PC-3 (cell line): ENCODE data around the gene TOM1L2. TPM values are rescaled to one million over a fixed set of nuclear protein-coding genes. Genes with fewer than 3 reads are reported as not detected.

Experiments
- ATAC-seq: fragments of 200-7000 bp; cut with Tn5 transposase; 2 replicates; pipeline ENCODE4 v1.9.1; 2020; ENCODE audit warnings: mild to moderate bottlenecking, moderate library complexity
- BruUV-seq: library from RNA; stranded (reverse); fragments of 400-500 nt; replicated peaks from 2 replicates; lab custom pipeline; 2021; lab: Mats Ljungman, UMichigan
- CTCF ChIA-PET: fragments of 300-600 bp; sonication (Branson Sonifier 250); formaldehyde crosslinking; loops from one replicate; lab custom pipeline; 2022; ENCODE audit warnings: antibody characterized with exemption; lab: Charles Lee
- POLR2A ChIA-PET: fragments of 300-600 bp; sonication (Branson Sonifier 250); formaldehyde crosslinking; loops from one replicate; lab custom pipeline; 2022; ENCODE audit warnings: antibody characterized with exemption; ENCODE audit not compliant: unreplicated experiment; lab: Charles Lee
- DNase-seq: peaks from one replicate; pipeline ENCODE4 v3.0.0-alpha.2; 2015
- H2AFZ ChIP-seq: fragments of 300-600 bp; sonication (generic); 2 replicates; pipeline ENCODE4 v1.6.0; 2016; ENCODE audit warnings: antibody characterized with exemption, low read length
- H3F3A ChIP-seq: fragments of 300-600 bp; sonication (generic); one replicate; pipeline ENCODE4 v1.6.0; 2017; ENCODE audit warnings: antibody characterized with exemption, low read length, control low read depth, mild to moderate bottlenecking; ENCODE audit not compliant: unreplicated experiment
- H3K27ac ChIP-seq: fragments of 300-600 bp; sonication (generic); 2 replicates; pipeline ENCODE4 v1.5.1; 2016; ENCODE audit warnings: mild to moderate bottlenecking, low read length
- H3K27me3 ChIP-seq: fragments of 300-600 bp; sonication (generic); 2 replicates; pipeline ENCODE4 v1.6.1; 2016; ENCODE audit warnings: low read length, mixed read lengths
- H3K36me3 ChIP-seq: fragments of 300-600 bp; sonication (generic); 2 replicates; pipeline ENCODE4 v1.6.1; 2016; ENCODE audit warnings: low read depth, mixed run types, low read length, mixed read lengths
- H3K4me1 ChIP-seq: fragments of 300-600 bp; sonication (generic); 2 replicates; pipeline ENCODE4 v1.5.1; 2016; ENCODE audit warnings: low read length; ENCODE audit not compliant: insufficient read depth
- H3K4me2 ChIP-seq: fragments of 300-600 bp; sonication (generic); 2 replicates; pipeline ENCODE4 v1.6.0; 2016; ENCODE audit warnings: low read length
- H3K4me3 ChIP-seq: fragments of 300-600 bp; sonication (generic); 2 replicates; pipeline ENCODE4 v1.5.1; 2016; ENCODE audit warnings: mild to moderate bottlenecking, low read length, mixed read lengths
- H3K79me2 ChIP-seq: fragments of 300-600 bp; sonication (generic); 2 replicates; pipeline ENCODE4 v1.6.1; 2017; ENCODE audit warnings: low read length, mixed read lengths
- H3K9ac ChIP-seq: fragments of 300-600 bp; sonication (generic); 2 replicates; pipeline ENCODE4 v1.6.0; 2016; ENCODE audit warnings: mild to moderate bottlenecking, low read length
- H3K9me2 ChIP-seq: fragments of 300-600 bp; sonication (generic); replicated peaks from 2 replicates; pipeline ENCODE4 v1.6.1; 2016; ENCODE audit warnings: mixed run types, low read length, mixed read lengths
- H3K9me3 ChIP-seq: fragments of 300-600 bp; sonication (generic); 2 replicates; pipeline ENCODE4 v1.6.1; 2016; ENCODE audit warnings: low read length, mixed read lengths
- H4K20me1 ChIP-seq: fragments of 300-600 bp; sonication (generic); 2 replicates; pipeline ENCODE4 v1.6.1; 2016; ENCODE audit warnings: low read length, mixed read lengths
- EZH2 ChIP-seq: fragments of 300-600 bp; sonication (generic); IDR thresholded peaks from one replicate; pipeline ENCODE4 v1.6.1; 2017; ENCODE audit warnings: antibody characterized with exemption, mild to moderate bottlenecking, low read length; ENCODE audit not compliant: unreplicated experiment
- EZH2phosphoT487 ChIP-seq: fragments of 300-600 bp; sonication (generic); IDR thresholded peaks from 2 replicates; pipeline ENCODE4 v1.6.1; 2018; ENCODE audit warnings: mild to moderate bottlenecking, antibody characterized with exemption, low read length, borderline replicate concordance
- intact Hi-C: fragments of 100-400 bp; cut with micrococcal nuclease; formaldehyde crosslinking; loops from 2 replicates; pipeline ENCODE4 v1.9.0; 2023
- total RNA-seq: library from RNA; depleted of rRNA; stranded (reverse); fragments of >200 nt; gene quantifications from 2 replicates; pipeline ENCODE4 v1.2.3, GENCODE V29; 2014
- TF ChIP-seq, protein P1 (sequence below): fragments of 300-600 bp; sonication (generic); conservative IDR thresholded peaks from 2 replicates; pipeline ENCODE4 v1.5.1; 2017; ENCODE audit warnings: antibody characterized with exemption, low read depth, mild to moderate bottlenecking, low read length

The TOM1L2 gene
- total RNA-seq, 1 experiment from 2014 or later: 53.3 TPM

DNA sequence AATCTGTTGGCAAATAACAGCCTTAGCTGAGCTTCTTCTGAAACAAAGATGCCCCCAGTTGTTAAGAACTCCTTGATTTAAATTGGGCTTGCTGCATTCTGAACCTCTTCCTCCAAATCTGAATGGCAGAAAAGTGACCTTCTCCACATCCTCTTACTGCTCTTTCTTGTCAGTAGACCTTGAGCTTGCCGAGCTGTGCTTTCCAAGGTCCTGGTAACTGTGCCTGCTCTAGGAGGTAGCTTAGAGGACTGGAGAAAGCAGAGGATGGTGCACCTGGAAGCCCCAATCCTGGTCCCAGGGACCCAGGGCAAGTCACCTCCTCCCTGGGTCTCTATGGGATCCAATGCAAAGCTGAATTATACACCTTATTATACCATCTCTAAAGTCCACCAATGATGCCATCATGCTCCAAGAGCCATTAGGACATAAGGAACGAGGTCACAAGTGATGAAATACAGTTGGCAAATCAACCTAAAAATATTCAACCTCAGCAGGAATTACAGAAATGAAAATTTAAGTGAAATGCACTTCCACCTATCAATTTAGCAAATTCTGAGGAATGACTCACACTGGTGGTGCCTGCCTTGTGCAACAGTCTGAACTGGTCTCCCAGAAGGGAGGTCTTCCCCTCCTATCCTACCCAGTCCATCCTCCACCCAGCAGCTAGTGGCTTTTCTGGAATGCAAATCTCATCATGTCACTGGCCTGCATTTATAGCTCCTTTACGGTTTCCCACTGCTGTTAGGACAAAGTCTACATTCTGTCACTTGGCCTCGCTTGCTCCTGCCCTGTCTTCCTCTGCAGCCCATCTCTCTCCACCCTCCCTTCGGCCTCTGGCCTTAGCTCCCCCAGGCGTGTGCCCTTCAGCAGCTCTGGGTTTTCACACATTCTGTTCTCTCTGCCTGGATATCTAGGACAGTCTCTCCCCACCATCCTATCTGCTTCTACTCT, 36.6 kb downstream of the TOM1L2 start:
- Histone ChIP-seq H3K27ac (peak overlapping the region; percentile 12), H3K79me2 (peaks cover 90% of the 10 kb centered on the region), H4K20me1 (no peaks in the 10 kb centered on the region), H3K27me3 (no peaks in the 10 kb centered on the region), H2AFZ (no peak overlapping the region), H3K4me2 (peak overlapping the region; percentile 56), H3K36me3 (no peaks in the 10 kb centered on the region), H3K4me3 (no peak overlapping the region), H3K4me1 (peaks cover 42% of the 10 kb centered on the region), H3K9ac (no peak overlapping the region), H3K9me2 (no peaks in the 10 kb centered on the region), H3F3A (no peaks in the 10 kb centered on the region), H3K9me3 (no peaks in the 10 kb centered on the region)
- TF ChIP-seq EZH2: no peak
- no peak for TF ChIP-seq EZH2phosphoT487
- TF ChIP-seq, protein P1, sequence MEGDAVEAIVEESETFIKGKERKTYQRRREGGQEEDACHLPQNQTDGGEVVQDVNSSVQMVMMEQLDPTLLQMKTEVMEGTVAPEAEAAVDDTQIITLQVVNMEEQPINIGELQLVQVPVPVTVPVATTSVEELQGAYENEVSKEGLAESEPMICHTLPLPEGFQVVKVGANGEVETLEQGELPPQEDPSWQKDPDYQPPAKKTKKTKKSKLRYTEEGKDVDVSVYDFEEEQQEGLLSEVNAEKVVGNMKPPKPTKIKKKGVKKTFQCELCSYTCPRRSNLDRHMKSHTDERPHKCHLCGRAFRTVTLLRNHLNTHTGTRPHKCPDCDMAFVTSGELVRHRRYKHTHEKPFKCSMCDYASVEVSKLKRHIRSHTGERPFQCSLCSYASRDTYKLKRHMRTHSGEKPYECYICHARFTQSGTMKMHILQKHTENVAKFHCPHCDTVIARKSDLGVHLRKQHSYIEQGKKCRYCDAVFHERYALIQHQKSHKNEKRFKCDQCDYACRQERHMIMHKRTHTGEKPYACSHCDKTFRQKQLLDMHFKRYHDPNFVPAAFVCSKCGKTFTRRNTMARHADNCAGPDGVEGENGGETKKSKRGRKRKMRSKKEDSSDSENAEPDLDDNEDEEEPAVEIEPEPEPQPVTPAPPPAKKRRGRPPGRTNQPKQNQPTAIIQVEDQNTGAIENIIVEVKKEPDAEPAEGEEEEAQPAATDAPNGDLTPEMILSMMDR: no peak
- CTCF ChIA-PET: interaction anchor here (1.2 kb wide), 1 partner anchor 16 kb away, joined by 10 read pairs; no protein-coding TSS in a partner anchor
- intact Hi-C loops: no loop called here
- POLR2A ChIA-PET: interaction anchor here (0.6 kb wide), 1 partner anchor 37 kb away, joined by 3 read pairs; the partner anchor contains the start of genes DRC3 and TOM1L2
- DNase-seq (peak; percentile 86), ATAC-seq (peak; percentile 70)
- no TSS peak for BruUV-seq

DNA sequence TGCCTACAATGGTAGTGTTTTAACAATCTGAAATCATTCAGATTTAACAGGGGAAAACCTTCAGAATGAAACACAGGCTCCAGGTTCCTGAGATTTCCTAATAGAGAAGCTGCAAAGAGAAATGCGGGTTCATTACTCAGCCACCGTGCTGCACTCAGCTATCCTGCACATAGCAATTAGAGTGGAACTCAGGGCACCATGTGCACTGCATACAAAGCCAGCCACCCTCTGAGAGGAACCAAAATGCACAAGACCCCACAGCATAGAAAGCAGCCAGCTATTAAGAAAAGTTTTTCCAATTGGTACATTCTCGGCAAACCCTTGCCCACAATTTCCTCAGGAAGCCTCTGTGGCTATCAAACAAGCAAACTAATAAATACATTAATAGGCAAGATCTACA, 37.4 kb downstream of the TOM1L2 start:
- Histone ChIP-seq H3K79me2 (peaks cover 91% of the 10 kb centered on the region), H3K9me3 (no peaks in the 10 kb centered on the region), H3K27me3 (no peaks in the 10 kb centered on the region), H2AFZ (no peak overlapping the region), H3K4me3 (no peak overlapping the region), H3K36me3 (no peaks in the 10 kb centered on the region), H3K4me2 (no peak overlapping the region), H3K9ac (no peak overlapping the region), H3K27ac (no peak overlapping the region), H3K9me2 (no peaks in the 10 kb centered on the region), H3K4me1 (peaks cover 39% of the 10 kb centered on the region), H4K20me1 (no peaks in the 10 kb centered on the region), H3F3A (no peaks in the 10 kb centered on the region)
- ATAC-seq (peak; percentile 17; the same call in 1 of the 2 replicates), DNase-seq (no peak)
- ChIA-PET CTCF (no interaction called here), POLR2A (no interaction called here)
- TF ChIP-seq EZH2 (no peak), EZH2phosphoT487 (no peak)
- TF ChIP-seq, protein P1: no peak
- no TSS peak for BruUV-seq
- intact Hi-C loops: no loop called here

DNA sequence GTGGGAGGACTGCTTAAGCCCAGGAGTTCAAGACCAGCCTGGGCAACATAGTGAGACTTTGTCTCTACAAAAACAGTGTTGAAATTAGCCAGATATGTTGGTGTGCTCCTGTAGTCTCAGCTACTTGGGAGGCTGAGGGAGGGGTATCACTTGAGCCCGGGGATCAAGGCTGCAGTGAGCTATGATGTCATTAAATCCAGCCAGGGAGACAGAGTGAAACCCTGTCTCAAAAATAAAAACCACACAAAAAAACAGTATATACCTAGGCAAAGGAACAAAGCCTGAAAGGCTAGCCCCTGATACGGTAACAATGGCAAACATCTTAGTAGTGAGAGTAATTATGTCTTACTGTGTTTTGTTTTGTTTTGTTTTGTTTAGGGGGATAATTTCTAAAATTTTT, 38.0 kb downstream of the TOM1L2 start:
- Histone ChIP-seq H3K9me2 (no peaks in the 10 kb centered on the region), H3K27ac (no peak overlapping the region), H3K79me2 (peaks cover 90% of the 10 kb centered on the region), H3K9me3 (no peaks in the 10 kb centered on the region), H3K4me2 (no peak overlapping the region), H4K20me1 (no peaks in the 10 kb centered on the region), H2AFZ (no peak overlapping the region), H3K4me1 (peaks cover 38% of the 10 kb centered on the region), H3K27me3 (no peaks in the 10 kb centered on the region), H3K9ac (no peak overlapping the region), H3K4me3 (no peak overlapping the region), H3F3A (no peaks in the 10 kb centered on the region), H3K36me3 (no peaks in the 10 kb centered on the region)
- intact Hi-C loops: no loop called here
- BruUV-seq: no TSS peak
- ChIA-PET CTCF (no interaction called here), POLR2A (no interaction called here)
- TF ChIP-seq EZH2phosphoT487 (no peak), EZH2 (no peak)
- TF ChIP-seq, protein P1: no peak
- ATAC-seq (no peak), DNase-seq (no peak)
